Lung (tissue), 12 donors: ENCODE data around the gene PEX10. TPM values are rescaled to one million over a fixed set of nuclear protein-coding genes. Genes with fewer than 3 reads are reported as not detected.

Experiments used
- ATAC-seq: fragments of 200-7000 bp; cut with Tn5 transposase; one replicate; pipeline ENCODE4 v1.9.1; 2020; ENCODE audit warnings: moderate number of reproducible peaks; ENCODE audit not compliant: insufficient read depth, low FRiP score
- DNase-seq, 3 donors: peaks; one replicate each; pipeline ENCODE4 v3.0.0-alpha.2; 2013 to 2017
- H3K27ac ChIP-seq, 2 donors: one replicate each; pipeline ENCODE4 v1.5.1; 2013; ENCODE audit warnings: mild to moderate bottlenecking in 2 of 2, moderate library complexity in 2 of 2, control low read depth in 1 of 2, inconsistent platforms in 1 of 2, low read depth in 1 of 2, low read length in 1 of 2
- H3K27me3 ChIP-seq, 3 donors: one replicate each; pipeline ENCODE4 v1.5.1; 2013; ENCODE audit warnings: low read length in 2 of 3; ENCODE audit not compliant: control insufficient read depth in 3 of 3, insufficient read depth in 3 of 3
- H3K36me3 ChIP-seq, 4 donors: one replicate each; pipeline ENCODE4 v1.5.1; 2013; ENCODE audit warnings: low read length in 4 of 4, mild to moderate bottlenecking in 1 of 4, moderate library complexity in 1 of 4; ENCODE audit not compliant: control insufficient read depth in 4 of 4, insufficient read depth in 4 of 4
- H3K4me1 ChIP-seq, 5 donors: one replicate each; pipeline ENCODE4 v1.5.1; 2013; ENCODE audit warnings: low read length in 5 of 5, mild to moderate bottlenecking in 2 of 5, moderate library complexity in 1 of 5; ENCODE audit not compliant: control insufficient read depth in 5 of 5, insufficient read depth in 5 of 5
- H3K4me3 ChIP-seq: one replicate; pipeline ENCODE4 v1.5.1; 2013; ENCODE audit warnings: mild to moderate bottlenecking, control low read depth, moderate library complexity
- H3K9ac ChIP-seq, 2 donors: one replicate each; pipeline ENCODE4 v1.5.1; 2013; ENCODE audit warnings: low read length in 2 of 2, control low read depth in 1 of 2; ENCODE audit not compliant: insufficient read depth in 1 of 2
- H3K9me3 ChIP-seq, 4 donors: one replicate each; pipeline ENCODE4 v1.5.1; 2013; ENCODE audit warnings: low read length in 3 of 4, mild to moderate bottlenecking in 1 of 4, moderate library complexity in 1 of 4; ENCODE audit not compliant: control insufficient read depth in 4 of 4, insufficient read depth in 3 of 4
- CTCF ChIP-seq: IDR thresholded peaks from 2 replicates; pipeline ENCODE4 v1.5.1; 2012; ENCODE audit warnings: mild to moderate bottlenecking; ENCODE audit errors: control extremely low read depth, extremely low read depth
- WGBS, 2 donors: extraction: QIAGEN DNeasy Blood & Tissue Kit; methylation state at CpG; one replicate each; pipeline ENCODE4 v1.1.7; 2013; 5-methylcytosine and 5-hydroxymethylcytosine counted together
- polyA plus RNA-seq, 2 donors: library from polyadenylated mRNA; stranded (reverse); fragments of 200-250 nt; gene quantifications; one replicate each; pipeline ENCODE4 v1.2.1, GENCODE V29; 2013
- total RNA-seq, 2 donors: library from RNA; depleted of rRNA in 1 of 2; stranded (reverse); fragments of >200 nt in 1 of 2; gene quantifications; one replicate each; pipeline ENCODE4 v1.2.1, GENCODE V29; 2014 to 2021
- donor health status: control.
- donor health status: control.
- donor health status: Bipolar disorder and iron deficiency.
- donor health status: healthy.
- donor health status: DM: yes; HTN: yes; CAD: no.

PEX10 gene
- total and polyA plus RNA-seq, 4 donors, result 15.7 to 25.4 (median 20.5) TPM

GRCh38 chr1:2427051-2427450 is 14.7 kb upstream of the PEX10 start:
- no peak overlapping the region for H3K27ac ChIP-seq
- H3K4me3 ChIP-seq, result no peak overlapping the region
- H3K4me1 ChIP-seq, result peaks cover 0 to 25% (median 0%) of the 10 kb centered on the region in 5 donors
- H3K9ac ChIP-seq, result no peak overlapping the region
- peaks cover 0 to 17% (median 2%) of the 10 kb centered on the region in 4 donors for H3K9me3 ChIP-seq
- WGBS, 2 donors, result 80 to 94% methylated on average over 12 to 18 of the region's 18 CpGs
- no peak for TF ChIP-seq CTCF
- no peaks in the 10 kb centered on the region for H3K36me3 ChIP-seq
- no peak for ATAC-seq
- peaks cover 0 to 3% (median 0%) of the 10 kb centered on the region in 3 donors for H3K27me3 ChIP-seq
- no peak for DNase-seq

GRCh38 chr1:2426540-2426939 is 14.2 kb upstream of the PEX10 start:
- H3K36me3 ChIP-seq, result no peaks in the 10 kb centered on the region
- ATAC-seq (no peak), DNase-seq (no peak)
- no peak overlapping the region for H3K9ac ChIP-seq
- no peak for TF ChIP-seq CTCF
- H3K4me1 ChIP-seq, result peaks cover 0 to 21% (median 0%) of the 10 kb centered on the region in 5 donors
- WGBS, 2 donors, result 68 to 80% methylated on average over 17 to 18 of the region's 18 CpGs
- peaks cover 0 to 3% (median 0%) of the 10 kb centered on the region in 3 donors for H3K27me3 ChIP-seq
- H3K4me3 ChIP-seq, result no peak overlapping the region
- no peak overlapping the region for H3K27ac ChIP-seq
- peaks cover 0 to 17% (median 2%) of the 10 kb centered on the region in 4 donors for H3K9me3 ChIP-seq

DNA sequence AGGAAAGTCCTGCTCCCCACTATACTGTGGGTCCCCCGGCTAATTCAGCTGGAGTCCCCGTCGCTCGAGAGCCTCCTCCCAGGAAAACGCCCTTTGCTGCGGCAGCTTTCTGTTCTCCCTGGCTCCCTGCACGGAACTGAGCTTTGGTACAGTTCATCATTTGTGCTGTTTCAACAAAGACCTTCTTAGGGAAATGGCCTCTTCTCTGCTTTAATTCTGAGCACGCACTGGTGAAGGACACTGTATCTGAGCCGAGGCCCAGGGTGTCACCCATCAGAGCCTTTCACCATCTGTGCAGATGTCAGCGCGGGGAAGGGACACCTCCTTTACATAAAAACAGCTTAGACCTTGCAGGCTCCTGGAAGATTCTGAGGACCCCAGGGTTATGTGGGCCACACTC is 13.5 kb upstream of the PEX10 start:
- Histone ChIP-seq H3K27me3 (peaks cover 0 to 3% (median 0%) of the 10 kb centered on the region in 3 donors), H3K4me1 (peaks cover 0 to 14% (median 0%) of the 10 kb centered on the region in 5 donors)

More for the DNA sequence above, 13.5 kb upstream of the PEX10 start:
- H3K9me3 ChIP-seq, result peaks cover 0 to 17% (median 2%) of the 10 kb centered on the region in 4 donors
- 68 to 89% methylated on average over 11 of the region's 11 CpGs for WGBS, 2 donors
- DNase-seq (no peak), ATAC-seq (no peak)
- H3K4me3 ChIP-seq, result no peak overlapping the region
- TF ChIP-seq CTCF, result no peak
- H3K36me3 ChIP-seq, result no peaks in the 10 kb centered on the region
- H3K9ac ChIP-seq, result no peak overlapping the region
- H3K27ac ChIP-seq, result no peak overlapping the region
